GM12865 (cell line): ENCODE measurements around the gene EBLN1.
A peak's percentile ranks its signal among the peaks of the same experiment; 100 is the strongest.

Experiments used
- DNase-seq: peaks from one replicate; pipeline ENCODE4 v3.0.0; 2010; ENCODE audit warnings: low read depth
- H3K4me3 ChIP-seq: 2 replicates; pipeline ENCODE4 v1.5.1; 2011; ENCODE audit warnings: mild to moderate bottlenecking, low read depth, low read length, control low read depth
- TF ChIP-seq, protein P1 (sequence below): IDR thresholded peaks from 2 replicates; pipeline ENCODE4 v1.5.1; 2011; ENCODE audit warnings: low read length, control low read depth, low read depth, inconsistent platforms; ENCODE audit not compliant: insufficient read depth; ENCODE audit errors: missing control alignments

The EBLN1 gene

DNA sequence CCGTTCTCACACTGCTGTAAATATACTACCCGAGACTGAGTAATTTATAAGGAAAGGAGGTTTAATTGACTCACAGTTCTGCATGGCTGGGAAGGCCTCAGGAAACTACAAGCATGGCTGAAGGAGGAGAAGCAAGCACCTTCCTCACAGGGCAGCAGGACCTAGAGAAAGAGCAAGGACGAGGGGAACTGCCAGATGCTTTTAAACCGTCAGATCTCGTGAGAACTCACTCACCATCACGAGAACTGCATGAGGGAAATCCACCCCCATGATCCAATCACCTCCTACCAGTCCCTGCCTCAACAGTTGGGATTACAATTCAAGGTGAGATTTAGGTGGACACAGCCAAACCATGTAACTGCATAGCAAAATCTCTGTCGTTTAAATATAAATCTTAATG lies at the start of gene EBLN1:
Gene EBLN1, minus strand, starts transcription at position 174 of the 400 bp plus-strand sequence. CDS start 8,032 bp downstream, outside the sequence.
- TF ChIP-seq, protein P1, sequence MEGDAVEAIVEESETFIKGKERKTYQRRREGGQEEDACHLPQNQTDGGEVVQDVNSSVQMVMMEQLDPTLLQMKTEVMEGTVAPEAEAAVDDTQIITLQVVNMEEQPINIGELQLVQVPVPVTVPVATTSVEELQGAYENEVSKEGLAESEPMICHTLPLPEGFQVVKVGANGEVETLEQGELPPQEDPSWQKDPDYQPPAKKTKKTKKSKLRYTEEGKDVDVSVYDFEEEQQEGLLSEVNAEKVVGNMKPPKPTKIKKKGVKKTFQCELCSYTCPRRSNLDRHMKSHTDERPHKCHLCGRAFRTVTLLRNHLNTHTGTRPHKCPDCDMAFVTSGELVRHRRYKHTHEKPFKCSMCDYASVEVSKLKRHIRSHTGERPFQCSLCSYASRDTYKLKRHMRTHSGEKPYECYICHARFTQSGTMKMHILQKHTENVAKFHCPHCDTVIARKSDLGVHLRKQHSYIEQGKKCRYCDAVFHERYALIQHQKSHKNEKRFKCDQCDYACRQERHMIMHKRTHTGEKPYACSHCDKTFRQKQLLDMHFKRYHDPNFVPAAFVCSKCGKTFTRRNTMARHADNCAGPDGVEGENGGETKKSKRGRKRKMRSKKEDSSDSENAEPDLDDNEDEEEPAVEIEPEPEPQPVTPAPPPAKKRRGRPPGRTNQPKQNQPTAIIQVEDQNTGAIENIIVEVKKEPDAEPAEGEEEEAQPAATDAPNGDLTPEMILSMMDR, result no peak
- no peak within 1 kb of the TSS for H3K4me3 ChIP-seq
- no peak for DNase-seq

DNA sequence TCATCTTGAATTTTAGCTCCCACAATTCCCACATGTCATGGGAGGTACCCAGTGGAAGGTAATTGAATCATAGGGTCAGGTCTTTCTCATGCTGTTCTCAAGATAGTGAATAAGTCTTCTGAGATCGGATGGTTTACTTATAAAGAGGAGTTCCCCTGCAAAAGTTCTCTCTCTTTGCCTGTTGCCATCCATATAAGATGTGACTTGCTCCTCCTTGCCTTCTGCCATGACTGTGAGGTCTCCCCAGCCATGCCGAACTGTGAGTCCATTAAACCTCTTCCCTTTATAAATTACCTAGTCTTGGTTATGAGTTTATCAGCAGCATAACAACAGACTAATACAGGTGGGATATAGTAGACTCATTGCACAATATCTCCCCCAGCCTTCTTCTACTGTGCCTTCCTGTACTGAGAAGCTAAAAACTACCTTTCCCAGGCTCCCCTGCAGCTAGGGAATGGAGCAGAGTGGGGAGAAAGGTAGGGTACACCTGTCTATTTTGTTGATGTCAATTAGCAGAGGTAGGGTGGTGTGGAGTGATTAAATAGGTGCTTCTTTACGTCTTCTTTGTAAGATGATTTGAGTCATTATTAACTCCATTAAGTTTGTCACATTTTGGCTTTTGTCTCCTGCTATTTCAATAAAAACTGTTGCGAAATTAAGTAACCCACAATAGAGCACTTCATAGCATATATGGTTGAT lies 48.2 kb upstream of the EBLN1 start:
- TF ChIP-seq, protein P1, result no peak
- no peak overlapping the region for H3K4me3 ChIP-seq
- no peak for DNase-seq

DNA sequence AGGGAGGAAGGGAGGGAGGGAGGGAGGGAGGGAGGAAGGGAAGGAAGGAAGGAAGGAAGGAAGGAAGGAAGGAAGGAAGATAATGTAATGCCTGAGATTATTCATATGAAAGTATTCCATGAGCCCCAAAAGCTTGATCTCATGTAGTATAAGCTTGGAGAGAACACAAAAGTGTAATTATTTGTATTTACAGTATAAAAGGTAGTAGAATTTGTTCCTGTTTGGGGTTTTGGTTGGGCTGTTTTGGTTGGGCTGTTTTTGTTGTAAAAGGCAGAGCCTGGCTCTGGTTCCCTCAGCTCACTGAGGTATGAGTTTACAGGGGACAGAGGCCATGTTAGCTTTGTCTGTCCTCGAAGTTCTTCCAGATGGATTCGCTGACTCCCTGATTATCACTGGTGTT lies 45.3 kb upstream of the EBLN1 start:
- TF ChIP-seq, protein P1, result no peak
- no peak for DNase-seq

DNA sequence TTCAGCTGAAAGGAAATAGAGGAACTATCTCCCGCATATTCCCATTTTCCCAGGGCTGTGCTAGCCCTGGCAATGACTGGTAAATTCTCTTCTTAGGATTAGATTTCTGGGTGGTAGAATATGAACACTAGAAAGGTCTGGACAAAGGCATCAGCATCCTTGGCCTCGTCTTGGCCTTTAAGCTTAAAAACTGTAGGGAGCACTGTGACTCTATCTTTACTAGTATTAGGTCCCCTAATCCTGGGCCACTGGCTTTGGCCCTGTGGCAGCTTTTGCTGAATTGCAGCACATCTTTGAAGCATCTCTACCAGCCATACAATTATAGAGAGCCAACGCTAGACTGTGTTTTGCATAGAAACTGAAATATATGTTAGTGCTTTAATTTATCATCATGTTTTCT lies 41.5 kb upstream of the EBLN1 start:
- DNase-seq, result peak; percentile 50
- H3K4me3 ChIP-seq, result no peak overlapping the region
- TF ChIP-seq, protein P1, result peak; percentile 23

More for the DNA sequence above, 45.3 kb upstream of the EBLN1 start:
- H3K4me3 ChIP-seq, result no peak overlapping the region

DNA sequence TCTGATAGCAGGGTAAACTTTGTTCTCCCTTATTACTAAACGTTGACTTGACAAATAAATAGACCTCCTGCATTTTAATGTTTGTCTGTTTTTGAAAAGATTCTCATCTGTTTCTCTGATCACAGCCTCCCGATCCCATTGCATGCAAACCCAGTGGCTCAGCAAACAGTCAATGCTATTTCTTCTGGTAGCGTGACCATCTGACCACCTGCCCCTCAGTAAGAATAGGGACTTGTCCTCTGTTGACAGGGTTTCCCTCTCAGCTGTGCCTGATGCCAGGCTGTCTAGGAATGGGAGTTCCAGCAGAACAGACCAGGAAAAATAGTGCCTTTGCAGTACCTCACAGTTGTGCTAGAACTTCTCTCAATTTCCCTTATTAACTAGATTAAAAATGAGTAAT lies 40.7 kb upstream of the EBLN1 start:
- TF ChIP-seq, protein P1, result no peak
- H3K4me3 ChIP-seq, result no peak overlapping the region
- DNase-seq, result no peak

DNA sequence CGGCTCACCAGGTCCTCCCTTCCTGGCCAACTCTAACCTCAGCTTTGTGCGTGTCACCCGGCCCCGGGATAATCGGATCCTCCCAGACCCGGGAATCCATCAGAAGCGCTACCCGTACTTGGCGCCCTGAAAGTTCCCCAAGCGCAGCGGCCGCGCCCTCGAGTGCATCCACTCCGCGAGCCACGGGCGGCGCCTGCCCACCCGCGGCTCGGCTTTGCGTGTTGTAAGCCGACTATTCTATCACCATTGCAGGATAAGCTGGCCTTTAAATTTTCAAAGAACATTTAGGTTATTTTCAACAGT lies 35.7 kb upstream of the EBLN1 start:
- DNase-seq, result no peak
- peak overlapping the region; percentile 97 for H3K4me3 ChIP-seq
- TF ChIP-seq, protein P1, result no peak

DNA sequence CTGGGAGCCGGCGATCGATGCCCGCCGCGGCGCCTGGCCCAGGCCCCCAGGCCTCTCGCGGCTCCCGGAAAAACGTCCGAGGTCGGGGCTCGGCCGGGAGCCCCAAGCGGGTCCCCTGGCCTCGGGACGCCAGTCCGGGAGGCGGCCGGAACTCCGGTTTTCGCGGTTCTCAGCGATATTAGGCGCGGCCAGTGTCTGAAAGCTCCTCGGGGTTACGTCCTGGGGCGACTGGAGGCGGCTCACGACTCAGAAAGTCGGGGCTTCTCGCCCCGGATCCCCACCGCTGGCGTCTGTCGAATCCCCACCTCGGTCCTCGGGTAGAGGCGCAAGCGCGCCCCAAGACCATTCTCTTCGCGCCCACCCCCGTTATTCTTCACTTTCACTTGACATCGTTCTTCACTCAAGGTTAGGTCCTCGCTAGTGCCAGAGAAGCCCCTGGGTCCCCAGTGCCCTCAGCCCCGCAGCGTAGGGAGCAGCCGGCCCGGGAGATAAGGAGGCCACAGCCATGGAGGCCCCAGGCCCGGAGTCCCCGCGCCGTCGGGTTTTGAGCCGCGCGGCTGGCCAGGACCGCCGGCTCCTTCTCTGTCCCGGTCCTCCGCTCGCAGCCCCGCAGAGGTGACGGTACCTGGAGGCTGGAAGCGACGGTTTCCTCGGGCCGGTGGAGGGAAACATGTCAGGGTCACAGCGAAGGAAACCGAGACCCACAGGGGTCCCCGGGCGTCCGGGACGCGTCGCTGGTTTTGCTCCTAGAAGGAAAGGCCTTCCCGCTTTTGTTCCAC lies 35.2 kb upstream of the EBLN1 start:
- TF ChIP-seq, protein P1, result no peak
- H3K4me3 ChIP-seq, result peak overlapping the region; percentile 97
- peak; percentile 58 for DNase-seq
